ENCODE data around the gene SLC44A5. TPM values are rescaled to one million over a fixed set of nuclear protein-coding genes. Genes with fewer than 3 reads are reported as not detected.

Gene SLC44A5
- polyA plus RNA-seq, 3 donors = not detected

DNA sequence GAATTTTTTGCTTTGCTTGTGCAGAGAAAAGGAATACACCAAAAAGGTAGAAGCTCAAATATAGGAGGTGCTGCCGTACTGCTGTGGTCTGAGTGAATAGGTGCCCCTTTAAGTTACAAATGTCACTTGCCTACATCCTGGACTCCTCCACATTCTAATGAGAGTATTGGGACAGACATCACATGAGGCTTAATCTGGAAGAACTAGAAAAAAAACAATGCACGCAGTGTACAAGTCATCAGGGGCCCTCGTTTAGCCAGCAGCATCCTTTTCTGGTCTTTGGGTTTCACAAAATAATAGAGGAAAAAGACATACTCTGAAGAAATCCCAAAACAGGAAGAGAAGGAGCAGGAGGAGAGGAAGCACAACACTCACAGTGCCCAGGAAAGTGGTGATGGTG, 89.3 kb downstream of the SLC44A5 start:
- Histone ChIP-seq H4K20me1 (ENCODE audit: insufficient read depth, low read length) (no peaks in the 10 kb centered on the region), H3K4me1 (ENCODE audit: control insufficient read depth in 1 of 2, insufficient read depth in 2 of 2, low read length in 2 of 2) (no peaks in the 10 kb centered on the region), H3K4me2 (replicated peaks; ENCODE audit: extremely low read depth, low read length, poor library complexity, severe bottlenecking) (no peak overlapping the region), H2AFZ (ENCODE audit: insufficient read depth, low read depth, low read length, poor library complexity, severe bottlenecking) (no peak overlapping the region), H3K79me2 (ENCODE audit: insufficient read depth, low read length) (no peaks in the 10 kb centered on the region), H3K27me3 (ENCODE audit: control insufficient read depth in 2 of 2, insufficient read depth in 2 of 2, low read length in 2 of 2) (no peaks in the 10 kb centered on the region), H3K9ac (ENCODE audit: insufficient read depth, low read length, poor library complexity, severe bottlenecking) (no peak overlapping the region), H3K4me3 (replicated peaks in 1 of 3; ENCODE audit: low read depth in 2 of 3, low read length in 3 of 3) (no peak overlapping the region), H3K36me3 (replicated peaks in 1 of 2; ENCODE audit: control insufficient read depth in 1 of 2, insufficient read depth in 2 of 2, low read length in 2 of 2) (no peaks in the 10 kb centered on the region), H3K9me3 (replicated peaks in 1 of 2; ENCODE audit: control insufficient read depth in 1 of 2, insufficient read depth in 1 of 2, low read length in 2 of 2) (no peaks in the 10 kb centered on the region), H3K27ac (ENCODE audit: low read depth in 1 of 2, low read length in 2 of 2) (no peak overlapping the region)
- H3K4me1 Mint-ChIP-seq = no peaks in the 10 kb centered on the region
- H3K27ac Mint-ChIP-seq = no peak overlapping the region
- DNase-seq = no peak
- H3K36me3 Mint-ChIP-seq = no peaks in the 10 kb centered on the region
- peaks cover 0 to 3% (median 2%) of the 10 kb centered on the region in 7 donors for H3K9me3 Mint-ChIP-seq
- WGBS (ENCODE audit: insufficient coverage) = no CpG with 5 or more reads among the region's 3 CpGs
- peaks cover 0 to 2% (median 1%) of the 10 kb centered on the region in 3 donors for H3K27me3 Mint-ChIP-seq (ENCODE audit: low read depth in 3 of 3)
- intact Hi-C loops (cut with micrococcal nuclease) = no loop called here
- TF ChIP-seq, protein P1, sequence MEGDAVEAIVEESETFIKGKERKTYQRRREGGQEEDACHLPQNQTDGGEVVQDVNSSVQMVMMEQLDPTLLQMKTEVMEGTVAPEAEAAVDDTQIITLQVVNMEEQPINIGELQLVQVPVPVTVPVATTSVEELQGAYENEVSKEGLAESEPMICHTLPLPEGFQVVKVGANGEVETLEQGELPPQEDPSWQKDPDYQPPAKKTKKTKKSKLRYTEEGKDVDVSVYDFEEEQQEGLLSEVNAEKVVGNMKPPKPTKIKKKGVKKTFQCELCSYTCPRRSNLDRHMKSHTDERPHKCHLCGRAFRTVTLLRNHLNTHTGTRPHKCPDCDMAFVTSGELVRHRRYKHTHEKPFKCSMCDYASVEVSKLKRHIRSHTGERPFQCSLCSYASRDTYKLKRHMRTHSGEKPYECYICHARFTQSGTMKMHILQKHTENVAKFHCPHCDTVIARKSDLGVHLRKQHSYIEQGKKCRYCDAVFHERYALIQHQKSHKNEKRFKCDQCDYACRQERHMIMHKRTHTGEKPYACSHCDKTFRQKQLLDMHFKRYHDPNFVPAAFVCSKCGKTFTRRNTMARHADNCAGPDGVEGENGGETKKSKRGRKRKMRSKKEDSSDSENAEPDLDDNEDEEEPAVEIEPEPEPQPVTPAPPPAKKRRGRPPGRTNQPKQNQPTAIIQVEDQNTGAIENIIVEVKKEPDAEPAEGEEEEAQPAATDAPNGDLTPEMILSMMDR (IDR thresholded peaks at IDR 0.05) = no peak
- H3K4me3 Mint-ChIP-seq = no peak overlapping the region

DNA sequence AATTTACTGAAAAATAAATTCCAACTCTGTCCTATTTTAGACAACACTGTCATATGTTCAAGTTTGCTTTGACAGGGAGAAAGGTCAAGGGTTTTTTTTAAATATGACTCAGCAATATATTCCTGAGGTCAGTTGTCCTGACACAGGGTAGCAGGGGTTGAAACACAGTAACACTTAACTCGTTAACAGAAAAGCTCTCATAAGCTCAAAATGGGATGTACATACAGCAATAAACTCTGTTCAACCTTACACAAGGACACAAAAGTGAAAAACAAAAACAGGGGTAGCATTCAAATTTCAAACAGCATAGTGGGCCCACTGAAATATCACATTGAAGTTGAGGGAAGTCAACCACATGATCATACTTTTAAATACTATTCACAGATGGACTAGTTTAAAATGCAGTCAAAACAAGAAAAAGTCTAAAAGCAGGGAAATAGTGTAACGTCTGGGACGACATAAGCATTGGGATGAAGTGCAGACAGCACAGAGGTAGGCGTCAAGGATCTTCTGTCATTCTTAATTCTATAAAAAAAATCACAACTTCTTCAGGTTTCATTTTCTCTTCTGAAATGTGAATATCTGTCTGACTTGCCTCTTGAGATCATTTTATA, 89.9 kb downstream of the SLC44A5 start:
- Histone ChIP-seq H3K9ac (ENCODE audit: insufficient read depth, low read length, poor library complexity, severe bottlenecking) (no peak overlapping the region), H3K79me2 (ENCODE audit: insufficient read depth, low read length) (no peaks in the 10 kb centered on the region), H3K36me3 (replicated peaks in 1 of 2; ENCODE audit: control insufficient read depth in 1 of 2, insufficient read depth in 2 of 2, low read length in 2 of 2) (no peaks in the 10 kb centered on the region), H3K4me2 (replicated peaks; ENCODE audit: extremely low read depth, low read length, poor library complexity, severe bottlenecking) (no peak overlapping the region), H3K4me1 (ENCODE audit: control insufficient read depth in 1 of 2, insufficient read depth in 2 of 2, low read length in 2 of 2) (no peaks in the 10 kb centered on the region), H3K9me3 (replicated peaks in 1 of 2; ENCODE audit: control insufficient read depth in 1 of 2, insufficient read depth in 1 of 2, low read length in 2 of 2) (no peaks in the 10 kb centered on the region), H2AFZ (ENCODE audit: insufficient read depth, low read depth, low read length, poor library complexity, severe bottlenecking) (no peak overlapping the region), H3K27ac (ENCODE audit: low read depth in 1 of 2, low read length in 2 of 2) (no peak overlapping the region), H3K4me3 (replicated peaks in 1 of 3; ENCODE audit: low read depth in 2 of 3, low read length in 3 of 3) (no peak overlapping the region), H4K20me1 (ENCODE audit: insufficient read depth, low read length) (no peaks in the 10 kb centered on the region), H3K27me3 (ENCODE audit: control insufficient read depth in 2 of 2, insufficient read depth in 2 of 2, low read length in 2 of 2) (no peaks in the 10 kb centered on the region)
- Mint-ChIP-seq H3K4me3 (no peak overlapping the region), H3K36me3 (no peaks in the 10 kb centered on the region), H3K4me1 (no peaks in the 10 kb centered on the region), H3K9me3 (peaks cover 0 to 3% (median 1%) of the 10 kb centered on the region in 7 donors), H3K27me3 (ENCODE audit: low read depth in 3 of 3) (peaks cover 0 to 2% (median 1%) of the 10 kb centered on the region in 3 donors), H3K27ac (no peak overlapping the region)
- 100% methylated on average over 1 of the region's 4 CpGs for WGBS (ENCODE audit: insufficient coverage)
- intact Hi-C loops (cut with micrococcal nuclease) = no loop called here
- TF ChIP-seq, protein P1 (IDR thresholded peaks at IDR 0.05) = no peak
- DNase-seq = no peak
